Kidney (tissue), 14 donors: ENCODE results near the gene MAGI1. TPM values are rescaled to one million over a fixed set of nuclear protein-coding genes. Genes with fewer than 3 reads are reported as not detected.

Experiments
- DNase-seq, 5 donors: peaks; one replicate each; pipeline ENCODE4 v3.0.0-alpha.2; 2013 to 2020
- FAIRE-seq: peaks from 2 replicates; lab custom pipeline; 2012; peaks lifted over from hg19 to GRCh38; lab: Jason Lieb, UNC
- H3K27ac ChIP-seq, 2 donors: one replicate each; pipeline ENCODE4 v1.7.0; 2013; ENCODE audit warnings: low read depth in 2 of 2, low read length in 2 of 2, inconsistent platforms in 1 of 2
- H3K27me3 ChIP-seq: one replicate; pipeline ENCODE4 v1.7.1; 2013; ENCODE audit warnings: low read length, inconsistent platforms; ENCODE audit not compliant: control insufficient read depth, insufficient read depth
- H3K36me3 ChIP-seq, 3 donors: one replicate each; pipeline versions ENCODE4 v1.7.0 to v1.7.1; 2013; ENCODE audit warnings: low read length in 3 of 3, control low read depth in 1 of 3, inconsistent platforms in 1 of 3; ENCODE audit not compliant: insufficient read depth in 3 of 3, control insufficient read depth in 2 of 3
- H3K4me1 ChIP-seq, 3 donors: one replicate each; pipeline versions ENCODE4 v1.7.0 to v1.7.1; 2013; ENCODE audit warnings: low read length in 3 of 3, inconsistent platforms in 1 of 3, low read depth in 1 of 3; ENCODE audit not compliant: control insufficient read depth in 2 of 3, insufficient read depth in 2 of 3
- H3K4me3 ChIP-seq, 3 donors: one replicate each; pipeline versions ENCODE4 v1.7.0 to v1.8.1; 2013; ENCODE audit warnings: low read length in 3 of 3, control low read depth in 1 of 3, inconsistent platforms in 1 of 3
- H3K9ac ChIP-seq, 3 donors: one replicate each; pipeline versions ENCODE4 v1.7.0 to v1.7.1; 2013; ENCODE audit warnings: low read length in 3 of 3, control low read depth in 1 of 3, inconsistent platforms in 1 of 3
- H3K9me3 ChIP-seq, 3 donors: one replicate each; pipeline versions ENCODE4 v1.7.0 to v1.7.1; 2013; ENCODE audit warnings: low read length in 3 of 3, control low read depth in 1 of 3, inconsistent platforms in 1 of 3; ENCODE audit not compliant: control insufficient read depth in 2 of 3, insufficient read depth in 1 of 3
- CTCF ChIP-seq: IDR thresholded peaks from 3 replicates; pipeline ENCODE4 v1.5.1; 2012; ENCODE audit warnings: mild to moderate bottlenecking, moderate library complexity, borderline replicate concordance; ENCODE audit not compliant: insufficient read depth; ENCODE audit errors: extremely low read depth
- intact Hi-C: fragments of 100-400 bp; cut with DNase I; formaldehyde crosslinking; loops from one replicate; pipeline ENCODE4 v1.11.1; 2022
- polyA plus RNA-seq: library from polyadenylated mRNA; stranded (reverse); fragments of 350-450 nt; fragmentation: Illumina TruSeq; extraction: RNeasy Lipid Tissue Mini Kit (QIAGEN cat#74804); gene quantifications from one replicate; pipeline ENCODE4 v1.2.3, GENCODE V29; 2014; ENCODE audit warnings: low read depth, low replicate concordance; ENCODE audit not compliant: insufficient read depth
- total RNA-seq: library from RNA; stranded (reverse); fragmentation: NEBNext Ultra II Directional; extraction: Animal tissue kit (Norgen Biotek cat#: 25700); gene quantifications from one replicate; pipeline ENCODE4 v1.2.1, GENCODE V29; 2021
- donor health status: control.
- donor health status: control.
- donor health status: control.
- donor health status: control.
- donor health status: control.
- donor health status: DM: yes; HTN: yes; CAD: no.
- donor health status: Normal renal cell carcinoma (clear cell type).

Gene MAGI1
- total and polyA plus RNA-seq, 2 donors from 2014 or later, result 8.2 to 42.8 TPM

DNA sequence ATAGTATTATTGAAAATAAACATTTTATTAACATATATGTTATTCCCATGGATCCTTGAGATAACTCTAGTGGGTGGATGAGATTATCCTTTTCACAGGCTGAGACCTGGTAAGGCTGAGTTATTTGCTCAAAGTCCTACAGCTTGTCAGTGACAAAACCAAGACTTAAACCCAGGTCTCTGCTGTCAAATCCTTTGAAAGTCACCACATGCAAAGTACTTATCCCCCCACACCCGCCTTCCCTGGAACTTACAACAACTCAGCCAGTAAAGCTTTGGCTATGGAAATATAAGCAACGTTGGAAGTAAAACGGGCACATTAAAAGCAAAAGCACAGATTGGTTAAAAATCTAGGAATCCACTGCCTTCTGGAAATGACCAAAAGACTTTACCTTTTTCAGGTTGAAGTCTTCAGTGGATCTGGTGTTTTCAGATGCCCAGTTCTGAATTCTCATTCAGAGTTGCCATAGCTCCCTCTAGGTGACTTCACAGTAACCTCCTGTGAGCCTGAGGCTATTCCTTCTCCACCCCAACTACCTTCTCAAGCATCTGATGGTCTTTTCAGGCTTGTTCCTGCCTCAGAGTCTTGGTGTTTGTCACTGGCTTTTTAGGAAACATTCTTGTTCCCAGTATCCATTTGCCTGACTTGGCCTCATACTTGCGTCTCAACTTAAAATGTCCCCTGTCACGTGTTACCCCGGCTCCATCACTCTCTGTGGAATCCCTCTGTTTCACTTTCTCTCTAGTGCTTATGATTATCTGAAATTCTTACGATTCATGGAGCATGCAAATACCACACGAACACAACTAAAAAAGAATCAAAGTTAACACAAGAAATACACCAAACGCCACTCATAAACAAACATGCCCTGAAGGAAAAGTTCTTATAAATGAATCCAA, 131.2 kb downstream of the MAGI1 start:
- peaks cover 0 to 9% (median 3%) of the 10 kb centered on the region in 3 donors for H3K4me1 ChIP-seq
- FAIRE-seq (no peak), DNase-seq (peak in 1 of 5 donors; percentile 27)
- intact Hi-C loops, result no loop called here
- no peaks in the 10 kb centered on the region for H3K9me3 ChIP-seq
- H3K27ac ChIP-seq, result peak overlapping the region in 1 of 2 donors; percentile 23
- H3K27me3 ChIP-seq, result no peaks in the 10 kb centered on the region
- no peak overlapping the region for H3K4me3 ChIP-seq
- H3K36me3 ChIP-seq, result no peaks in the 10 kb centered on the region
- H3K9ac ChIP-seq, result no peak overlapping the region
- TF ChIP-seq CTCF, result no peak

DNA sequence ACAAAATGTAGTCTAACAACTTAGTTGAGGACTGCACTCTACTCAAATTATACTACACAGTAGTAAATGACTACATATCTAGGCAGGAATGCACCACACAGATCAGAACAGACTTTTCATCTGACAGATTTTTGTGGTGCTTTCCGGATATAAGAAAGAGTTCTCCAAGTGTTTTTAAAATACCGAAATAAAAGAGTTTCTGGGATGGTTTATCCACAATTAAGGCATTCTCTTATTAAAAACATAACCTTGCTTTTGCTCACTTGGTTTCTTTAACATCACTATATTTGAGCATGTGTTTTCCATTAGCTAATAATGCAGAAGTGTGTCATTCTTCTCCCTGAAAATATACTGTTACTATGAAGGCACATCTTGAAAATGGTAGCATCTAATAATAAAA, 132.9 kb downstream of the MAGI1 start:
- Histone ChIP-seq H3K9ac (no peak overlapping the region), H3K4me1 (peaks cover 0 to 4% (median 3%) of the 10 kb centered on the region in 3 donors), H3K4me3 (no peak overlapping the region), H3K9me3 (no peaks in the 10 kb centered on the region), H3K27me3 (no peaks in the 10 kb centered on the region), H3K27ac (no peak overlapping the region), H3K36me3 (no peaks in the 10 kb centered on the region)
- TF ChIP-seq CTCF, result no peak
- intact Hi-C loops, result no loop called here
- no peak for FAIRE-seq
- no peak for DNase-seq

DNA sequence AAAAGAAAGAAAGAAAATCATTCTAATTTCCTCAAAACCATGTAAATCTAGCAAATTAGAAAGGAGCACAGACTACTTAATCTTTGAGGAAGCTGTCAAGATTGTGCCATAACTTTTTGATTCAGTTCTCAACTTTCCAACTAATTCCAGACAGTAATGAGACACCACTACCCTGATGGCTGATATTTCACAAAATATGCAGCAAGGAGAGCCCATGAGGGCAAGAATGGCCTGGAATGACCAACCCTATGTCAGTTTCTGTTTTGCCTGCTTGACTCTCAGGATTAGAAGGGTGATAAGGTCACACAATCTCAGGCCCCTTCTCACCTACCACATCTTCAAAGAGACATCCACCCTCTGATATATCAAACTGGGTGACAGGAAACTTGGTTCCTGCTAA, 134.7 kb downstream of the MAGI1 start:
- H3K4me1 ChIP-seq, result peaks cover 0 to 4% (median 3%) of the 10 kb centered on the region in 3 donors
- intact Hi-C loops, result no loop called here
- no peaks in the 10 kb centered on the region for H3K36me3 ChIP-seq
- FAIRE-seq (no peak), DNase-seq (no peak)
- no peak overlapping the region for H3K27ac ChIP-seq
- H3K9me3 ChIP-seq, result no peaks in the 10 kb centered on the region
- H3K4me3 ChIP-seq, result no peak overlapping the region
- no peak for TF ChIP-seq CTCF
- no peaks in the 10 kb centered on the region for H3K27me3 ChIP-seq
- H3K9ac ChIP-seq, result no peak overlapping the region
